SK-N-MC (cell line): Measurements from ENCODE around the gene CASTOR1.

Source experiments
- EZH2 ChIP-seq: fragments of 200-600 bp; sonication (generic); IDR thresholded peaks from one replicate; pipeline ENCODE4 v1.6.1; 2017; ENCODE audit warnings: antibody characterized with exemption
- POLR2AphosphoS5 ChIP-seq: IDR thresholded peaks from 2 replicates; pipeline ENCODE4 v1.6.1; 2012; ENCODE audit warnings: mild to moderate bottlenecking, low read depth, low read length, borderline replicate concordance

DNA sequence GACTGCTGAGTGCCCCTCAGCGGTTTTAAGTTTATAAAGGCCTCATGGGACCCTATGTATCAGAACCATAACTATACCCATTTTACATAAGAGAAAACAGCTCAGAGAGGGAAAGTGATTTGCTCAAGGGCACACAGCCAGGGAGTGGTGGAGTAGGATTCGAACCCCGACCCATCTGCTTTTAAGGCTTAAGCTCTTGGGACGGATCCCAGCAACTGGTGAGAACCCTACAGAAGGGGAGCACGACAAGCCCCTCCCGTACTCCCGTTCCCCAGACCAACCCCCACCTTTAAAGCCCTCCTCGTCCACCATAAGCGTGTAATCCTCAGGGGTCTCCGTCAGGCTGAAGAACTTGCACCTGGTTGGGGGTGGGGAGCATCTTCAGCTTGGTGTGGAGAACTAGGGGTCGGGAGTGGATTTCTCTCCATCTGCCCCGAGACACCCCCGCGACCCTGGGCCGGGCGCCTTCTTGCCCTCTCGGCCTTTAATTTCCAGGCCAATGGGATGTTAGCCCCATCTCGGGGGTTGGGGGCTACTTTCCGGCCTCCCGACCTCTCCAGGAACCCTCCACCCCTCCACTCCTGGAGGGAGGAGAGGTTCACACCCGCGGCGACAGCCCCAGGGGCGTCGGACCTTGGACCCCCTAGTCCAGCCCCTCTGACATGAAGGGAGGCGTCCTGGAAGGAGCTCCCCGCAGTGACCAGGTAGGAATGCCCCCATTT, 725 bp downstream of the CASTOR1 start:
- TF ChIP-seq EZH2 (no peak), POLR2AphosphoS5 (no peak)
